ENCODE results near the gene IPO7. TPM values are rescaled to one million over a fixed set of nuclear protein-coding genes. Genes with fewer than 3 reads are reported as not detected.

Gene IPO7
- total RNA-seq, 1 experiment from 2014 or later: 226 TPM

GRCh38 chr11:9490376-9490775 lies 105.9 kb downstream of the IPO7 start:
- ATAC-seq: no peak
- no peak overlapping the region for H3K4me3 Mint-ChIP-seq
- no peak for DNase-seq (ENCODE audit: low spot score)
- POLR2A ChIA-PET: no interaction called here
- H3K27ac Mint-ChIP-seq: no peak overlapping the region
- no peaks in the 10 kb centered on the region for H3K27me3 Mint-ChIP-seq (ENCODE audit: low read depth)
- H3K36me3 Mint-ChIP-seq: peaks cover 40% of the 10 kb centered on the region
- no peak for TF ChIP-seq SMAD4 (CRISPR knock-in tag; IDR thresholded peaks at IDR 0.05)
- TF ChIP-seq TEAD4 (CRISPR knock-in tag; IDR thresholded peaks at IDR 0.05): no peak
- TF ChIP-seq, protein P1, sequence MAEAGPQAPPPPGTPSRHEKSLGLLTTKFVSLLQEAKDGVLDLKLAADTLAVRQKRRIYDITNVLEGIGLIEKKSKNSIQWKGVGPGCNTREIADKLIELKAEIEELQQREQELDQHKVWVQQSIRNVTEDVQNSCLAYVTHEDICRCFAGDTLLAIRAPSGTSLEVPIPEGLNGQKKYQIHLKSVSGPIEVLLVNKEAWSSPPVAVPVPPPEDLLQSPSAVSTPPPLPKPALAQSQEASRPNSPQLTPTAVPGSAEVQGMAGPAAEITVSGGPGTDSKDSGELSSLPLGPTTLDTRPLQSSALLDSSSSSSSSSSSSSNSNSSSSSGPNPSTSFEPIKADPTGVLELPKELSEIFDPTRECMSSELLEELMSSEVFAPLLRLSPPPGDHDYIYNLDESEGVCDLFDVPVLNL (CRISPR knock-in tag; IDR thresholded peaks at IDR 0.05; ENCODE audit: borderline replicate concordance, low read depth): no peak
- no peak for TF ChIP-seq ZNF396 (CRISPR knock-in tag; IDR thresholded peaks at IDR 0.05; ENCODE audit: borderline replicate concordance)
- TF ChIP-seq USF2 (CRISPR knock-in tag; IDR thresholded peaks at IDR 0.05): no peak
- no peak for TF ChIP-seq GTF2I (CRISPR knock-in tag; conservative IDR thresholded peaks at IDR 0.05)
- H3K9me3 Mint-ChIP-seq: no peaks in the 10 kb centered on the region
- CTCF ChIA-PET: interaction anchor here (0.6 to 1.1 kb wide), 2 partner anchors 45 to 127 kb away, joined by 3 to 5 read pairs; no protein-coding TSS in a partner anchor
- no peaks in the 10 kb centered on the region for H3K4me1 Mint-ChIP-seq

GRCh38 chr11:9493492-9493891 lies 109.0 kb downstream of the IPO7 start:
- CTCF ChIA-PET: interaction anchor here (1.5 kb wide), 1 partner anchor 13 kb away, joined by 5 read pairs; no protein-coding TSS in a partner anchor
- peak overlapping the region; percentile 31; the same call in 1 of the 2 replicates for H3K27ac Mint-ChIP-seq
- H3K27me3 Mint-ChIP-seq (ENCODE audit: low read depth): no peaks in the 10 kb centered on the region
- POLR2A ChIA-PET: no interaction called here
- H3K9me3 Mint-ChIP-seq: no peaks in the 10 kb centered on the region
- DNase-seq (ENCODE audit: low spot score) (no peak), ATAC-seq (no peak)
- TF ChIP-seq FOXP4 (CRISPR knock-in tag; IDR thresholded peaks at IDR 0.05) (no peak), CREB1 (CRISPR knock-in tag; IDR thresholded peaks at IDR 0.05) (no peak), JUN (CRISPR knock-in tag; IDR thresholded peaks at IDR 0.05) (no peak), SP1 (CRISPR knock-in tag; conservative IDR thresholded peaks at IDR 0.05) (no peak)
- TF ChIP-seq, protein P2, sequence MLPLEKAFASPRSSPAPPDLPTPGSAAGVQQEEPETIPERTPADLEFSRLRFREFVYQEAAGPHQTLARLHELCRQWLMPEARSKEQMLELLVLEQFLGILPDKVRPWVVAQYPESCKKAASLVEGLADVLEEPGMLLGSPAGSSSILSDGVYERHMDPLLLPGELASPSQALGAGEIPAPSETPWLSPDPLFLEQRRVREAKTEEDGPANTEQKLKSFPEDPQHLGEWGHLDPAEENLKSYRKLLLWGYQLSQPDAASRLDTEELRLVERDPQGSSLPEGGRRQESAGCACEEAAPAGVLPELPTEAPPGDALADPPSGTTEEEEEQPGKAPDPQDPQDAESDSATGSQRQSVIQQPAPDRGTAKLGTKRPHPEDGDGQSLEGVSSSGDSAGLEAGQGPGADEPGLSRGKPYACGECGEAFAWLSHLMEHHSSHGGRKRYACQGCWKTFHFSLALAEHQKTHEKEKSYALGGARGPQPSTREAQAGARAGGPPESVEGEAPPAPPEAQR (CRISPR knock-in tag; IDR thresholded peaks at IDR 0.05): no peak
- H3K4me1 Mint-ChIP-seq: no peaks in the 10 kb centered on the region
- H3K36me3 Mint-ChIP-seq: peaks cover 52% of the 10 kb centered on the region
- H3K4me3 Mint-ChIP-seq: no peak overlapping the region

- Mint-ChIP-seq H3K27ac (no peak overlapping the region), H3K36me3 (peaks cover 51% of the 10 kb centered on the region), H3K4me1 (no peaks in the 10 kb centered on the region), H3K4me3 (no peak overlapping the region), H3K27me3 (ENCODE audit: low read depth) (no peaks in the 10 kb centered on the region), H3K9me3 (no peaks in the 10 kb centered on the region)
- ChIA-PET CTCF (interaction anchor here (1.5 kb wide), 1 partner anchor 12 kb away, joined by 5 read pairs; no protein-coding TSS in a partner anchor), POLR2A (interaction anchor here (0.5 kb wide), 1 partner anchor 130 kb away, joined by 5 read pairs; no protein-coding TSS in a partner anchor)
- DNase-seq (ENCODE audit: low spot score): no peak
- no peak for ATAC-seq
- TF ChIP-seq, protein P3, sequence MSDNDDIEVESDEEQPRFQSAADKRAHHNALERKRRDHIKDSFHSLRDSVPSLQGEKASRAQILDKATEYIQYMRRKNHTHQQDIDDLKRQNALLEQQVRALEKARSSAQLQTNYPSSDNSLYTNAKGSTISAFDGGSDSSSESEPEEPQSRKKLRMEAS (CRISPR knock-in tag; IDR thresholded peaks at IDR 0.05): no peak
- TF ChIP-seq TEAD4 (CRISPR knock-in tag; IDR thresholded peaks at IDR 0.05): no peak
- TF ChIP-seq FOXP4 (CRISPR knock-in tag; IDR thresholded peaks at IDR 0.05): no peak
- TF ChIP-seq EMX1 (CRISPR knock-in tag; IDR thresholded peaks at IDR 0.05): no peak
- TF ChIP-seq TEAD1 (CRISPR knock-in tag; IDR thresholded peaks at IDR 0.05): no peak
Measured at GRCh38 chr11:9494316-9494715, 109.9 kb downstream of the IPO7 start.
